NCI-H748 (cell line): ENCODE results near the gene CFAP46.
"Not testable (repeated sequence)": the region's sequence is repeated elsewhere in the genome, so short reads cannot be mapped to it uniquely, and the experiment has no call there.

Source experiments
- DNase-seq: peaks from one replicate; lab custom pipeline; 2025; ENCODE audit not compliant: unreplicated experiment; lab: John Stamatoyannopoulos, UW

Gene CFAP46

DNA sequence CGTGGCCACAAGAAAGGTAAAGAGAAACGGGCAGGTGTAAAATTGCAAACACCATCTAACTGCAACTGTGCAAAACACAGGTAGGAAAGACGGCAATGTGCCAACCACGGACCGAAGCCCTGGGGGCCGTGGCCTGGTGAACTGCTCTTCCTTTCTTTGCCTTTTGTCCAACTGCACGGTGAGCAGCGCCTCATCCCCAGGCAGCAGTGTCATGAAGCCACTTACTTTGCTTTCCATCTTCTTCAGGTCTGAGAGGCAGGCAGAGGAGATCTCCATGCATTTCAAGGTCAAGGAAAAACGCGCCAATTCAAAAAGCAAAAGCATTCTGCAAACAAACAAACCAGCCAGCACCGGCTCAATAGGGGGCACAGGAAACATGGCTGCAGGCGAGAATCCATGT, 12.9 kb downstream of the CFAP46 start:
- DNase-seq = no peak

DNA sequence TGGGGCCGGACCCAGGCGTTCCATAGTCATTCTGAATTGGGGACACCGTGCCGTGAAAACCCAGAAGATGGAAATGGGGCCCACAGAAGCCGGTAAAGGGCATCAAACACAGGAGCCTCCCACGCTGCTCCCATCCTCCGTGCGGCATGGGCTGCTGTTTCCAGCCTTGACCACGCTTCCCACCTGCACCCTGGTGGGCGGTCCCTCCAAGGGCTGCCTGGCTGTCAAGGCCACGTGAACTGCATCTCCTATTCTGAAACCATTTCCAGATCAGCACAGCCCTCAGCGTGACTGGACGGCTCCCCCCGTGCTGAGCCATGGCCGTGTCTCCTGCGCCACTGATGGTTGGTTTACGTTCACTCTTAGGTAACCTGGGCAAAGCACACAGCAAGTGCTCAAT, 14.1 kb downstream of the CFAP46 start:
- no peak for DNase-seq

GRCh38 chr10:132927824-132928223, 14.5 kb downstream of the CFAP46 start:
- DNase-seq = no peak

- DNase-seq = no peak
These were observed 15.4 kb downstream of the CFAP46 start for GRCh38 chr10:132926777-132927650.

DNA sequence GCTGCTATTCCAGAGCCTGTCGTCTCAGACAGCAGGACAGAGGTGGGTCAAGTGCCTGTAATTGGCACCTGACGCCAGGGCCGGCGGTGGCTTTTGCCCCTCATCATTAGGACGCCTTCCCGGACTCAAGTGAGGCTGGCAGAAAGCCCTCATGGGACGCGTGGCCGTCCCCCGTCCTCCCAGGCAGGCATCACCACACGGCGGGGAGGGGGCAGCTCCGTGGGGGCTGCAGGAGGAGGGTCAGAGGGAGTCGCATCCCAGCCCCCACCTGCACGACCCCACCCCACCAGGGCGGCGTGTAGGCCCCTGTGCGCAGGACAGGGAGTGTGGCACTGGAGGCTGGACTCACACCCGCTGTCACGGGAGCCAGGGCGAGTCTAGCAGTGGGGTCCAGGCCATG, 16.3 kb downstream of the CFAP46 start:
- DNase-seq = no peak

GRCh38 chr10:132925614-132926013, 16.8 kb downstream of the CFAP46 start:
- no peak for DNase-seq

GRCh38 chr10:132925071-132925561, 17.3 kb downstream of the CFAP46 start:
- no peak for DNase-seq

DNA sequence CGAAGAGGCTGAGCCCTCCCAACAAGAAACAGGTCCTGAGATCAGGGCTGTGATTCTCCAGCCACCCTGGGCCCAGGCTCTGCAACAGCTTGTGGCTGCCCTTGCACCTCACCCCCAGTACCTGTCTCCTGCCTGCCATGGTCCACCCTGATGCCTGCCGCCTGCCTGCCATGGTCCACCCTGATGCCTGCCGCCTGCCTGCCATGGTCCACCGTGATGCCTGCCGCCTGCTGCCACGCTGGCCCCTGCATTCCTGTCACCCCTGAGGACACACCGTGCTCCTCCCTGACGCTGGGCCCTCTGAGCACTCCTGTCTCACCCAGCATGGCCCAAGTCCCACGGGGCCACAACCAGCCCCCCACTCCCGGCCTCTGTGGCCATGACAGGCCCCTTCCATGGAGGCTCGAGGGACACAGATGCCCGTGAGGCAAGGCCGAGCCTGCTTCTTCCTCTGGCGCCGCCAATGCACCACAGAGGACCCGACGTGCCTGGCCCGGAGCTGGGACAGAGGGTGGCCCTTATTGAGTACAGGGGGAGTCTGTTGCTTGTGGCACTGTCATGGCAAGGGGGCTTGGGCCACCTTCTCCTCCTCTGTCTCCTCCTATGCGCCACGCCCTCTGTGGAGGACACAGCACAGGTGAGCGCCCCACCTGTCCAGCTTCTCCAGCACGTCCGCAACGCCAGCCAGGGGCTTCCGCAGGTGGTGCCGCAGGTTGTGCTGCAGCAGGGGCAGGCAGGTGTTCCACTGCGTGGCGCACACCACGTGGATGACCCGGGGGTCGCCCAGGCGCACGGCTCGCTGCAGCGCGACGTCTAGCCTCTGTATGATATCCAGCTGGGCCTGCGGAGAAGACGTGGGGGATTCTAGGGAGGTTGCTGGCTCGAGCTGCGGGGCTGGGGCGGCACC, 18.1 kb downstream of the CFAP46 start:
- DNase-seq = peak; percentile 14

DNA sequence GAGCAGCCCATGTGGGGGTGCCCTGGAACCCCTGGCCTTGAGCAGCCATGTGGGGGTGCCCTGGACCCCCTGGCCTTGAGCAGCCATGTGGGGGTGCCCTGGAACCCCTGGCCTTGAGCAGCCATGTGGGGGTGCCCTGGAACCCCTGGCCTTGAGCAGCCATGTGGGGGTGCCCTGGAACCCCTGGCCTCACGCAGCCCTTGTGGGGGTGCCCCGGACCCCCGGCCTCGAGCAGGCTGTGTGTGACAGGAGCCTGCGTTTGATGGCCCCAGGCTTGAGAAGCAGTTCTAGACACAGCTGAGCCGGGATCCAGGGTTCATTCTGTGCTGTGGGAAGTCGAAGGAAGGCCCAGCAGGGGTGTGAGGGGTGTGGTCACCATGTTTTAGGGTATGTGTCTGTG, 19.0 kb downstream of the CFAP46 start:
- not testable (repeated sequence) for DNase-seq

GRCh38 chr10:132922872-132923271, 19.5 kb downstream of the CFAP46 start:
- DNase-seq = no peak

DNA sequence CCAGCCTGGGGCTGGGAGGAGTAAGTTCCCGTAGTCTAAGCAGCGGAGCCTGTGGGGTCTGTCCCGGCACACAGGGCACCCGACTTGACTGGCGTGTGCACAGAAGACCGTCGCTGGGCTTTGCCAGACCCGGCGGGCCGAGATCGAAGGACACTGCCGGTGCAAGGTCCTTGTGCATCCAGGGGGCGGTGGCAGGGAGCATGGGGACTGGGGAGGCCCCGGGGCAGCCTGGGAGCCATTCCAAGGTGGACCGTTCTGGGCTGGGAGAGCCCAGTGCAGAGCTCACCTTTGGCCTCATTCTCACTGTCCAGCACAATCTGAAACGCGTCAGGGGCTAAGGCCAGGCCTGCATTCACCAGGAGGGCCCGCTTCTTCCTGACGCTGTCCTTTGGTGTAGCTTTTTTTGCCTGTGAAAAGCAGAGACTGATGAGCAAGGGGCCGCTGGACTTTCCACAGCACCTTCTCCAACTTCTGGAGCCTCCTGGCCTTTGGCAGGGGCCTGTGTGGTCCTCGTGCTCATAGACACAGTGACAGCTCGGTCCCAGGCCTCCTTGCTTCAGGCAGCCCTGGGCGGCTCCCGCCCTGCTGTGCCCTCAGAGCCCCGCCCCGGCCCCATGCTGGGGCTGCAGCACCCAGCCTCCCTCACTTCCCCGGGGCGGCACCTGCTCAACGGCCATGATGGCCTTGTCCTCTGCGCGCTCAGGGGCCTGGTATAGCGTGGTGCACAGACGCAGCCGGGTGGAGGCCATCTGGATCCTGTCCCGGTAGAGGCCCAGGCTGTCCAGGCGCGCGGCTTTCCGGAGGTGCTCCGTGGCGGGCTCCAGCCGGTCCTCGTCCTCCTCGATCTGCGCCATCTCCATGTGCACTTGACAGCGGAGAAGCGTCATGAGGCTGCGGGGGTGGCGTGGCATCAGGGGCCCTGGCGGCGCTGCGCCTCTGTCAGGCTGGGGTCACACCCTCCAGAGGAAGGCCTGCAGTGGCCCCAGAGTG, 20.3 kb downstream of the CFAP46 start:
- DNase-seq = no peak

DNA sequence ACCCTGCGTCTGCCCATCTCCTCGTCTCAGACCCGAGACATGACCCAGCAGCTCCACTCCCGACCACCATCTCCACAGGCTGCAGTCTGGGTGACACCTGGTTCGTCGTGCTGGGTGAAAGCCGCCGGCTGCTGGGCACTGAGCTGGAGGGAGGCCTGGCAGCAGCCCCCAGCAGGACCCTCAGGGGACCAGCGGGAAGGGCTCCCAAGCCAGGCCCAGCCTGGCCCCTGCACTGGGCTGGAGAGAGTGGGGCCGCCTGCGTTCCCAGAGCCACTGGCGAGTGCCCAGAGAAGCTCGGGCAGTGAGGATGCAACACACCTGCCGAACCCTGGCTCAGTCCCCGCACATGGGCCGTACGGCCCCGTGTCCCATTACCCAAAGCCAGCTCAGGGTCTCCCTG, 21.3 kb downstream of the CFAP46 start:
- no peak for DNase-seq

- DNase-seq = peak; percentile 71
These were observed 22.1 kb downstream of the CFAP46 start for GRCh38 chr10:132920101-132920925.

GRCh38 chr10:132919374-132920100, 22.8 kb downstream of the CFAP46 start:
- no peak for DNase-seq

- peak; percentile 49 for DNase-seq
These were observed 23.6 kb downstream of the CFAP46 start for GRCh38 chr10:132918617-132919373.

DNA sequence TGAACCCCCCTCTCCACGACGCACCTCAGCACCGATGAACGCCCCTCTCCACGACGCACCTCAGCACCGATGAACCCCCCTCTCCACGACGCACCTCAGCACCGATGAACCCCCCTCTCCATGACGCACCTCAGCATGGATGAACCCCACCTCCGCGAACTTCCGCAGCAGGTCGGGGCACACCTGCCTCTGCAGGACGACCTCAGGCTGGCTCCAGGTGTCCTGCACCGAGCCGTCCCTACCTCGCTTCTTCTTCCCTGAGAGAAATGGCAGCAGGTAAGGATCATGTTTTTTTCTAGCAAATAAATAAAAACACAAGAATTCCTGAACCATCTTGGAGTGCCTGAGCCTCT, 24.1 kb downstream of the CFAP46 start:
- DNase-seq = no peak

GRCh38 chr10:132916956-132917666, 25.3 kb downstream of the CFAP46 start:
- no peak for DNase-seq

DNA sequence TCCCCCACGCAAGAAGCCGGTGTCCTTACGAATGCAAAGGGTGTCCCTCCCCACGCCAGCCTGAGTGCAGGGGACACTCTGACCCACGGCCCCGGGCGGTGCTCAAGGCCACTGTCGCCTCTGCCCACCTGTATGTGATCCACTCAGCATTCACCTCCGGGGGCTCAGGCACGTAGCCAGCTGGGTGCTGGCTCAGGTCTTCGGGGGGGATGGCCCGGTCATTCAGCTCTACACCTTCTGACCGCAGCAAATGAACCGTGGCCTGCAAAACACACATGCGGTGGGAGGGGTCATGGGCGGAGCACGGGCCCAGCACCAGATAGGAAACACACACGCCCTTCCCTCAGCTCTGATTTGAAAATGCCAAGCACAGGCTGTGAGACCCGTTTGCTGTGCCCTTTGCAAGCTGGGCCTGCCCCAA, 25.9 kb downstream of the CFAP46 start:
- no peak for DNase-seq
